ENCODE results near the gene L1TD1.
"Not testable (repeated sequence)": the region's sequence is repeated elsewhere in the genome, so short reads cannot be mapped to it uniquely, and the experiment has no call there.

L1TD1 gene, protein sequence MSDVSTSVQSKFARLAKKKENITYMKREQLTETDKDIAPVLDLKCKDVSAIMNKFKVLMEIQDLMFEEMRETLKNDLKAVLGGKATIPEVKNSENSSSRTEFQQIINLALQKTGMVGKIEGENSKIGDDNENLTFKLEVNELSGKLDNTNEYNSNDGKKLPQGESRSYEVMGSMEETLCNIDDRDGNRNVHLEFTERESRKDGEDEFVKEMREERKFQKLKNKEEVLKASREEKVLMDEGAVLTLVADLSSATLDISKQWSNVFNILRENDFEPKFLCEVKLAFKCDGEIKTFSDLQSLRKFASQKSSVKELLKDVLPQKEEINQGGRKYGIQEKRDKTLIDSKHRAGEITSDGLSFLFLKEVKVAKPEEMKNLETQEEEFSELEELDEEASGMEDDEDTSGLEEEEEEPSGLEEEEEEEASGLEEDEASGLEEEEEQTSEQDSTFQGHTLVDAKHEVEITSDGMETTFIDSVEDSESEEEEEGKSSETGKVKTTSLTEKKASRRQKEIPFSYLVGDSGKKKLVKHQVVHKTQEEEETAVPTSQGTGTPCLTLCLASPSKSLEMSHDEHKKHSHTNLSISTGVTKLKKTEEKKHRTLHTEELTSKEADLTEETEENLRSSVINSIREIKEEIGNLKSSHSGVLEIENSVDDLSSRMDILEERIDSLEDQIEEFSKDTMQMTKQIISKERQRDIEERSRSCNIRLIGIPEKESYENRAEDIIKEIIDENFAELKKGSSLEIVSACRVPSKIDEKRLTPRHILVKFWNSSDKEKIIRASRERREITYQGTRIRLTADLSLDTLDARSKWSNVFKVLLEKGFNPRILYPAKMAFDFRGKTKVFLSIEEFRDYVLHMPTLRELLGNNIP

GRCh38 chr1:62194651-62195544 is at the start of gene L1TD1:
Gene L1TD1, plus strand, starts transcription at chr1:62194849. Its CDS starts 11,780 bp downstream, at chr1:62206629.
- no peak within 1 kb of the TSS for H3K27ac ChIP-seq (ENCODE audit: poor library complexity, severe bottlenecking)
- H3K9me3 ChIP-seq (ENCODE audit: severe bottlenecking), result no peaks in the 10 kb centered on the region
- no peaks in the 10 kb centered on the region for H3K4me1 ChIP-seq (ENCODE audit: insufficient read depth, poor library complexity, severe bottlenecking)
- H3K4me3 ChIP-seq (ENCODE audit: severe bottlenecking), result peak within 1 kb of the TSS; percentile 30
- no peaks in the 10 kb centered on the region for H3K36me3 ChIP-seq (ENCODE audit: low read depth)
- ATAC-seq (ENCODE audit: low read depth), result peak; percentile 66
- TF ChIP-seq, protein P1, sequence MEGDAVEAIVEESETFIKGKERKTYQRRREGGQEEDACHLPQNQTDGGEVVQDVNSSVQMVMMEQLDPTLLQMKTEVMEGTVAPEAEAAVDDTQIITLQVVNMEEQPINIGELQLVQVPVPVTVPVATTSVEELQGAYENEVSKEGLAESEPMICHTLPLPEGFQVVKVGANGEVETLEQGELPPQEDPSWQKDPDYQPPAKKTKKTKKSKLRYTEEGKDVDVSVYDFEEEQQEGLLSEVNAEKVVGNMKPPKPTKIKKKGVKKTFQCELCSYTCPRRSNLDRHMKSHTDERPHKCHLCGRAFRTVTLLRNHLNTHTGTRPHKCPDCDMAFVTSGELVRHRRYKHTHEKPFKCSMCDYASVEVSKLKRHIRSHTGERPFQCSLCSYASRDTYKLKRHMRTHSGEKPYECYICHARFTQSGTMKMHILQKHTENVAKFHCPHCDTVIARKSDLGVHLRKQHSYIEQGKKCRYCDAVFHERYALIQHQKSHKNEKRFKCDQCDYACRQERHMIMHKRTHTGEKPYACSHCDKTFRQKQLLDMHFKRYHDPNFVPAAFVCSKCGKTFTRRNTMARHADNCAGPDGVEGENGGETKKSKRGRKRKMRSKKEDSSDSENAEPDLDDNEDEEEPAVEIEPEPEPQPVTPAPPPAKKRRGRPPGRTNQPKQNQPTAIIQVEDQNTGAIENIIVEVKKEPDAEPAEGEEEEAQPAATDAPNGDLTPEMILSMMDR (IDR thresholded peaks at IDR 0.05; ENCODE audit: poor library complexity, severe bottlenecking), result no peak
- H3K27me3 ChIP-seq (ENCODE audit: insufficient read depth, poor library complexity, severe bottlenecking), result no peaks in the 10 kb centered on the region
- DNase-seq (ENCODE audit: low spot score), result no peak

- no peak for DNase-seq (ENCODE audit: low spot score)
- no peak for ATAC-seq (ENCODE audit: low read depth)
- no peaks in the 10 kb centered on the region for H3K27me3 ChIP-seq (ENCODE audit: insufficient read depth, poor library complexity, severe bottlenecking)
- H3K27ac ChIP-seq (ENCODE audit: poor library complexity, severe bottlenecking), result no peak overlapping the region
- H3K36me3 ChIP-seq (ENCODE audit: low read depth), result peaks cover 4% of the 10 kb centered on the region
- no peaks in the 10 kb centered on the region for H3K9me3 ChIP-seq (ENCODE audit: severe bottlenecking)
- TF ChIP-seq, protein P1 (IDR thresholded peaks at IDR 0.05; ENCODE audit: poor library complexity, severe bottlenecking), result no peak
- H3K4me1 ChIP-seq (ENCODE audit: insufficient read depth, poor library complexity, severe bottlenecking), result no peaks in the 10 kb centered on the region
- H3K4me3 ChIP-seq (ENCODE audit: severe bottlenecking), result no peak overlapping the region
Measured at GRCh38 chr1:62159940-62160348, 34.7 kb upstream of the L1TD1 start.

- no peaks in the 10 kb centered on the region for H3K27me3 ChIP-seq (ENCODE audit: insufficient read depth, poor library complexity, severe bottlenecking)
- H3K9me3 ChIP-seq (ENCODE audit: severe bottlenecking), result no peaks in the 10 kb centered on the region
- no peaks in the 10 kb centered on the region for H3K4me1 ChIP-seq (ENCODE audit: insufficient read depth, poor library complexity, severe bottlenecking)
- peaks cover 4% of the 10 kb centered on the region for H3K36me3 ChIP-seq (ENCODE audit: low read depth)
- H3K4me3 ChIP-seq (ENCODE audit: severe bottlenecking), result no peak overlapping the region
- H3K27ac ChIP-seq (ENCODE audit: poor library complexity, severe bottlenecking), result no peak overlapping the region
- TF ChIP-seq, protein P1 (IDR thresholded peaks at IDR 0.05; ENCODE audit: poor library complexity, severe bottlenecking), result no peak
- ATAC-seq (ENCODE audit: low read depth), result no peak
- DNase-seq (ENCODE audit: low spot score), result no peak
Measured at GRCh38 chr1:62161711-62162110, 32.9 kb upstream of the L1TD1 start.

DNA sequence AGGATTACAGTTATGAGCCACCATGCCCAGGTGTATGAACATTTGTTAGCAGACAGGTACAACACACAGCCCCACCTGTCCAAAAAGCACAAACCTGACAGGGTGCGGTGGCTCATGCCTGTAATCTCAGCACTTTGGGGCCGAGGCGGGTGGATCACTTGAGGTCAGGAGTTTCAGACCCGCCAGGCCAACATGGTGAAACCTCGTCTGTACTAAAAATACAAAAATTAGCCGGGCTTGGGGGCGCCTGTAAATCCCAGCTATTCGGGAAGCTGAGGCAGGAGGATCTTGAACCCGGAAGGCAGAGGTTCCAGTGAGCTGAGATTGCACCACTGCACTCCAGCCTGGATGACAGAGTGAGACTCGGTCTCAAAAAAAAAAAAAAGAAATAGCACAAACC is 24.3 kb upstream of the L1TD1 start:
- H3K9me3 ChIP-seq (ENCODE audit: severe bottlenecking); H3K36me3 ChIP-seq (ENCODE audit: low read depth); H3K27me3 ChIP-seq (ENCODE audit: insufficient read depth, poor library complexity, severe bottlenecking); H3K4me3 ChIP-seq (ENCODE audit: severe bottlenecking); DNase-seq (ENCODE audit: low spot score); H3K4me1 ChIP-seq (ENCODE audit: insufficient read depth, poor library complexity, severe bottlenecking); ATAC-seq (ENCODE audit: low read depth); H3K27ac ChIP-seq (ENCODE audit: poor library complexity, severe bottlenecking): not testable (repeated sequence)
